ENCODE measurements around the gene TASP1.
A peak's percentile ranks its signal among the peaks of the same experiment; 100 is the strongest.
"Not testable (repeated sequence)": the region's sequence is repeated elsewhere in the genome, so short reads cannot be mapped to it uniquely, and the experiment has no call there.

Gene TASP1, protein sequence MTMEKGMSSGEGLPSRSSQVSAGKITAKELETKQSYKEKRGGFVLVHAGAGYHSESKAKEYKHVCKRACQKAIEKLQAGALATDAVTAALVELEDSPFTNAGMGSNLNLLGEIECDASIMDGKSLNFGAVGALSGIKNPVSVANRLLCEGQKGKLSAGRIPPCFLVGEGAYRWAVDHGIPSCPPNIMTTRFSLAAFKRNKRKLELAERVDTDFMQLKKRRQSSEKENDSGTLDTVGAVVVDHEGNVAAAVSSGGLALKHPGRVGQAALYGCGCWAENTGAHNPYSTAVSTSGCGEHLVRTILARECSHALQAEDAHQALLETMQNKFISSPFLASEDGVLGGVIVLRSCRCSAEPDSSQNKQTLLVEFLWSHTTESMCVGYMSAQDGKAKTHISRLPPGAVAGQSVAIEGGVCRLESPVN

DNA sequence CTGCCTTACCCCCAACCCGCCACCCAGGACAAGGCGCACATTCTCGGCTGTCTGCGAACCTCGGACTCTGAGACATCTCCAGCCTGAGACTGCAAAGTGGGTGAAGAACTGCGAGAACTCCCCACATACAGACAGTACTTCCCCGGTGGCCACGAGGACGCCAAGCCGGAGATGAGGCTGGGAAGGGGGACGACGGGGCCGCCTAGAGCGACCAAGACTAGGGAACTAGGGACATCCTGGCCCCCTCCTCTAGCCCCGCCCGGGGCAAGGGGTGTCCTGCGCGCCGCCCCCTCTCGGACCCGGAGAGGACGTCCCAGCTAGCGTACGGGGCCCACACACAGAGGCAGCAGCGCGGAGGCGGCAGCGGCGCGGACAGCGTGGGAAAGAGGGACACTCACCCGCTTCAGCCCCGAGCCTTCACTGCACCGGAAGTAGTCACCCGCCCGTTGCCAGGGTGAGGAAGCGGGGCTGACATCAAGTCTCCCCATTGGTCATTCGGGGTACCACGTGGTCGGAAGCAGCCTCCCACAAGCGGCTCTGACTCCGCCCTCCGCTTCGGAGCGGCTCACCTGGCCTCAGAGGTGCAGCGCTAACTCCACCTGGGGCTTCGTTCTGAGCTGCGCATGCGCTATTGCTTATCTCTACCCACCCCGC, at the start of gene TASP1:
TSS of gene TASP1 (minus strand) at position 437 of the 654 bp plus-strand sequence. CDS start 8,854 bp downstream, outside the sequence.
- in situ Hi-C loops (cut with MboI; ENCODE audit: low pct_unique_long_range_greater_than_20kb, low sequenced_read_pairs): no loop called here

DNA sequence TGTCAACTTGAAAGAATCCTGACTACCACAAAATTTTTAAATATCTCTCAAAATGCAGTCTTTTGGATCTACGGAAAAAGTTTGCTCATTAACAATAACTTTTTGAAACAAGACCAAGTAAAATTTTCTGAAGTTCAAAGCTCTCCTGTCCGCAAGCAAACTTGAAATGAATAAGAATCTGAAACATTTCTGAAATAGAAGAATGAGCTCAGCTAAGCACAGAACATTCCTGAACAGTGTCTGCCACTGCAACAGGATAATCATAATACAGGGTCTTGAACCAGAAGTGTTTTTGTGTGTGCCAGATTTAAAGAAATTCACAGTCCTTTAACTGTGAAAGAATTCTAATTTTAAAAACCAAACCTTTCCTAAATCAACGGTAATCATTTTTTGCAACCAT, 49.1 kb upstream of the TASP1 start:
- in situ Hi-C loops (cut with MboI; ENCODE audit: low pct_unique_long_range_greater_than_20kb, low sequenced_read_pairs): no loop called here
- no peak for DNase-seq

More for the DNA sequence above, at the start of gene TASP1:
- peak; percentile 95 for DNase-seq

DNA sequence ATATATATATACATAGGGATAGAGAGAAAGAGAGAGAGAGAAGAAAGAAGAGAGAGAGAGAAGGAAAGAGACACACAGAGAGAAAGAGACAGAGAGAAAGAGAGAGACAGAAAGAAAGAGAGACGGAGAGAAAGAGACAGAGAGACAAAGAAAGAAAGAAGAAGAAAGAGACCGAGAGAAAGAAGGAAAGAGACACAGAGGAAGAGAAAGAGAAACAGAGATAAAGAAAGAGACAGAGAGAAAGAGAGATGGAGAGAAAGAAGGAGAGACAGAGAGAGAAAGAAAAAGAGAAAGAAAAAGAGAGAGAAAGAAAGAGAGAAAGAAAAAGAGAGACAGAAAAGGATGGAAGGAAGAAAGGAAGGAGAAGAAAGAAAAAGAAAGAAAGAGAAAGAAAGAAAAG, 46.9 kb upstream of the TASP1 start:
- in situ Hi-C loops (cut with MboI; ENCODE audit: low pct_unique_long_range_greater_than_20kb, low sequenced_read_pairs): no loop called here
- no peak for DNase-seq

DNA sequence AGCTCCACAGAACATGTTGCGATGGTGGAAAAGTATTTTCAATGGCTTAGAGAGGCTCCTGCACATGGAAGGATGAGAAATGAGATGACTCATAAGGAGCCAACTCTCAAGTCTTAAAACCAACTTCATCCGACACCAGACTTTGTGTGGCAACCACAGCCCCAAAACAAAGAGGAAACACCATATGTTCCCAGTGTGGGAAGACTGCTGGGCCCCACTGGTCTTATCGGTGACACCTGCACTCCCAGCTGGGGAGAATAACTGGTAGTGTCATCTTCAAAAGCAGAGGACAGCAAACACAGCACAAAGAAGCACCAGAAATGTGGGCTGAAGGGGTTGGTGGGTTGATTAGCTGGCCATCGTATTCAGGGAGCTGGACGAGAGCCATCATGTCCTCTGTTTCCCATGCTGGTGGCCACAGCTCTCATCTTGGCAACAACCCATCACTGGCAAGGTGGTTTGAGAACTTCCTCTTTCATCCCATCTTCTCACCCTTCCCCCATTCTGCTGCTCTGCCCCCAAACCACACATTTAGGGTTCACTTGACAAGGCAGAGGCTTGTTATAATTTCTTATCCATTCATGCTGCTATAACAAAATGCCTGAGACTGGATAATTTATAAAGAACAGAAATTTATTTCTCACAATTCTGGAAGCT, 46.0 kb upstream of the TASP1 start:
- peak; percentile 73 for DNase-seq
- in situ Hi-C loops (cut with MboI; ENCODE audit: low pct_unique_long_range_greater_than_20kb, low sequenced_read_pairs): no loop called here

DNA sequence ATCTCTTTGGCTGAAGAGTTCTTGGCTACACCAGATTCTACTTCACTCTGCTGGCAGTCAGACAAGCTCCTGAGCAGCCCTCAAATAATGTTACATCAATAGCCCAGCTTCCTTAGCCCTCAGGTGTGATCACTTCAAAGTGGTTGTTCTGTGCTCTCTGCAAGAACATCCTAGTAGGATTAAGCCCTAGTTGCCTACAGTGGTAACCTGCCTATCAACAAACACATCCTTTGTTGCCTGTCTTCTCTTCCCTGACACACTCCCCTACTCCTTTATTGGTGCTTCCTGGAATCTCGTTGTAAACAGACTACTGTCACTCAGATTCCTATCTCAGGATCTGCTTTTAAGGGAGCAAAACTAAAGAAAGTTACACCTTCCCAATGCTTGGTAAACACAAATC, 45.1 kb upstream of the TASP1 start:
- no peak for DNase-seq
- in situ Hi-C loops (cut with MboI; ENCODE audit: low pct_unique_long_range_greater_than_20kb, low sequenced_read_pairs): no loop called here

DNA sequence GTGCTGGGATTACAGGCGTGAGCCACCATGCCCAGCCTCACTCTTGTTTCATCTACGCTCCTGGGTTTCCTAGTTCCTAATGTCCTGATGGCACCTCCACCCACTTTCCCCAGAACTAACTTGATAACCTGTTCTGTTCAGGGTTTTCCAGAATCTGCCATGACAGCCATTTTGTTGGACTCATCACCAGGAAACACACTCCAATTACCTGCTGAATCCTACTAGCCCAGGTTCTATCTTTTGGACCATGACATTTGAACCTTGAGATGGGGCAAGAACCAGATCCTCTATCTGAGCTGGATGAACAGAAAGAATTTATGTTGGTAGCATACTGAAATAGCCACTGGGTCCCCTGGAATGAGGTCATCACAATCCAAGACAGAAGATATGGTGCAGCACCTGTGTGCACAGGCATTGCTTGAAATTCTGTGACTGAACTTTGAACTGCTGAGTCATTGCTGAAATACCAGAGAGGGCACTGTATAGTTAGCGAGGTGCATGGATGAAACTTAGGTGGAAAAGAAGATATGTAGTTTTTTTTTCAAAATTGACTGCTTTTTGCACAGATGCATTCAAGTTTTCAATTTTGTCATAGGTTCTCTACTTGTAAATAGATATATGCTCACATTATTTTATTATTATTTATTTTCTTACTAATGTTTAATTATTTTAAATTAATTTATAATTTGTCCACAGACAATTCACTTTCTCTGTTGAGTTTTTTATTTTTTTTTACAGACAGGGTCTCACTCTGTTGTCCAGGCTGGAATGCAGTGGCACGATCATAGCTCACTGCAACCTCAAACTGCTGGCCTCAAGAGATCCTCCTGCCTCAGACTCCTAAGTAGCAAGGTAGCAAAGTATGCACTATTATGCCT, 42.8 kb upstream of the TASP1 start:
- no peak for DNase-seq
- in situ Hi-C loops (cut with MboI; ENCODE audit: low pct_unique_long_range_greater_than_20kb, low sequenced_read_pairs): no loop called here

DNA sequence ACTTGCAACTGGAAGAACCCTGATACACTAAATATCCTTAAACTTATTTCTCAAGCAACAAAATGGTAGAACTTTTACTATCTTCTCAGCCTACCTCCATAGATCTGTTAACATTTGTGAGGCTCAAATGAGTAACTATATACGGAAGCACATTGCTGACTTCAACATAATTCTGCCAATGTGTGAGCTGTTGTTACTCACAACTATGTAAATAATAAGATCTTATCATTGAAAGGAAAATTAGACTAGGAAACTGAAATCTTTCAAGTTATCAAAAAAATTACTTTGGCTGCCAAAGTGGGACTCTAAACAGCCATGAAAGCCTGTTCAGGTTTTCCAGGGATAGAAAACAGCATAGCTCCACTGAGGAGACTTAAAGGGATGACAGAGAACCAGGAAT, 40.2 kb upstream of the TASP1 start:
- in situ Hi-C loops (cut with MboI; ENCODE audit: low pct_unique_long_range_greater_than_20kb, low sequenced_read_pairs): no loop called here
- DNase-seq: no peak

DNA sequence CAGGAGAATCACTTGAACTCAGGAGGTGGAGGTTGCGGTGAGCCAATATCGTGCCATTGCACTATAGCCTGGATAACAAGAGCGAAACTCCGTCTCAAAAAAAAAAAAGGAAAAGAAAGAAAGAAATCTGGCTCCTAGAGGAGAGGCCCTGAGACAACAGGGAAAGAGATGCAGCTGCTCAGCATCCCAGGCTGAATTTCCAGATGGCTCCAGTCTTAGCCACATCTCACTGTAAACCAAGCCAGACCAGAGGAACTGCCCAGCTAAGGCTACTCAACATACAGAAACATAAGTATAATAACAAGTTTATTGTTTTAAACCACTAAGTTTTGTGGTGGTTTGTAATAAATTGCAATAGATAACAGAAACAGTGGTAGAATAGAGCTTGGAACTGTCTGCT, 38.5 kb upstream of the TASP1 start:
- DNase-seq: no peak
- in situ Hi-C loops (cut with MboI; ENCODE audit: low pct_unique_long_range_greater_than_20kb, low sequenced_read_pairs): no loop called here

DNA sequence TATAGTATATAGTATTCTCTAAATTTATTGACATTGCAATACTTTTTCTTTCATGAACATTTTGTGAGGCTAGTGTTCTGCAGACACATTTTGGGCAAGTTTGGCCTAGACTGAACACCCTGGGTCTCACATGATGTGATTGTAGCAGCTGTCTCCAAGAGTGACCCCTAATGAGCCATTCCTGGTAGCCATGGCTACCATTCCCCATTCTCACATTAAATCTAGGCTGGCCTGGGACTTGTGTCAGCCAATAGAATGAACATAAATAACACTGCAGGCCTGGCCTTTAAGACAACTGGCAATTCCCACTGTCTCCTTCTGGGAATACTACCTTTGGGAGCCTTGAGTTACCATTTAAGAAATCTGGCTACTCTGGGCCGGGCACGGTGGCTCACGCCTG, 38.0 kb upstream of the TASP1 start:
- no peak for DNase-seq
- in situ Hi-C loops (cut with MboI; ENCODE audit: low pct_unique_long_range_greater_than_20kb, low sequenced_read_pairs): no loop called here

DNA sequence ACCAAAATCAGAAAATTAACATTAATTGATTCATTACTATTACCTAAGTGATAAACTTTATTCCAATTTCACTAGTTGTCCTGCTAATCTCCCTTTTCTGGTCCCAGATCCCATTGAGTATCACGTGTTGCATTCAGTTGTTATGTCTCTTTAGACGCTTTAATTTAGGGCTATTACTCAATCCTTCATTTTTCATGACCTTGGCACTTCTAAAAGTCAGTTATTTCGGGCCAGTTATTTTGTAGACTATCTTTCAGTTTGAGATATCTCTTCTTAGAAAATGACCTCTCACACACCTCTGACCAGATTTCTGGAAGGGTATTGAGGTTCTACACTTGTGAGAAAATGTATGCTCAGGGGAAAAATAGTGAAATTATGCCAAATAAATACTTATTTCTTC, 34.0 kb upstream of the TASP1 start:
- in situ Hi-C loops (cut with MboI; ENCODE audit: low pct_unique_long_range_greater_than_20kb, low sequenced_read_pairs): no loop called here
- DNase-seq: no peak

DNA sequence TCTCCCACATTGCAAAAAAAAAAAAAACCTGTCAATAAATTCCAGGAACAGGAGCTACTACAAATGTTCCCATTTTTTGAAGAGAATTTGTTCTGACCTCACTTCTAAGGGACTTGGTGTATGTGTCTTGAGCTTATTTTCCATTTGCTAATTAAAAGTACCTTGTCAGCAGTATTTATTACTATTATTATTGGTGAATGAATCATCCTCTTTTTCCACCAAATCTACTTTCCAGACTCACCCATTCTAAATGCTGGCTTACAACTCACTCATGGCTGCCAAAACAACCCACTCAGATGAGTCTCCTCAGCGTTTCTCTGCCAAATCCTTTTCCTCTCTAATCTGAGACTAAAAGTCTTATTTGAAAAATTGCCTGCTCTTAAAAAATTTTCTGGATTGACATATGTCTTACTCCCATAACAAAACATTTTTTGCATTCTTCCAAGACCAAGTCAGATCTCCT, 33.2 kb upstream of the TASP1 start:
- no peak for DNase-seq
- in situ Hi-C loops (cut with MboI; ENCODE audit: low pct_unique_long_range_greater_than_20kb, low sequenced_read_pairs): no loop called here

DNA sequence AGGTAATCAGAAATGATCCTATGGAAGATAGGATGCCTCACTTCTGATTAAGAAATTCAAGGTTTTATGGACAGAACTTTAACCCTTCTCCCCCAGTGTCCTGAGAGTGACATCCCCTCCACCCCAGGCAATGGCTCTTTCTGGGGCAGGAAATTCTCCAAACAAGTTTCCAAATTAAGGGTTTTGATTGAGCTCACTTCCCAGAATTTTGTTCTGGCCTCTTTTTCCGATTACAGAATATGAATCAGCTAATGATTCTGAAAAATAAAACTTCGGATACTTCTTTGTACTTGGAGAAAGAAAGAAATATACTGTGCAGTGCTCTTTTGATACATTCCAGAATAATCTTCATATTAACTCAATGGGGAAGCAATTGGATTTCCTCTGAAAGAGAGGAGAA, 32.8 kb upstream of the TASP1 start:
- DNase-seq: no peak
- in situ Hi-C loops (cut with MboI; ENCODE audit: low pct_unique_long_range_greater_than_20kb, low sequenced_read_pairs): no loop called here

DNA sequence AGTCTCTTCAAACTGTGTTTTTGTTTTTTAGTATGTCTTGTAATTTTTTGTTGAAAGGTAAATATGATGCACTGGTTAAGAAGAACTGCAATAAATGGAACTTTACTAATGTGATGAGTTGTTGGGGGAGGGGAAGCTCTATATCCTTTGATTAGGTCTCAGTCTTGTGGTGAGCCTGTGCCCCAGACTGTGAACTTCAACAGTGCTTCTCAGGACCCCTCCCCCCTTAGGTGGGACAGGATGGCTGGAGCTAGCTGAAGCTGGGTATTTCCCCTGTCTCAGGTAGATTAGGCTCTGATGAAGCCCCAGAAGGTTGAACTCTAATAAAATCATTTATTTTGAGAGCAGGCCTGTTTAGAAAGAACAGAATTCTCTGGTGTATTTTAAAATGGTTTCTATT, 31.4 kb upstream of the TASP1 start:
- no peak for DNase-seq
- in situ Hi-C loops (cut with MboI; ENCODE audit: low pct_unique_long_range_greater_than_20kb, low sequenced_read_pairs): no loop called here

DNA sequence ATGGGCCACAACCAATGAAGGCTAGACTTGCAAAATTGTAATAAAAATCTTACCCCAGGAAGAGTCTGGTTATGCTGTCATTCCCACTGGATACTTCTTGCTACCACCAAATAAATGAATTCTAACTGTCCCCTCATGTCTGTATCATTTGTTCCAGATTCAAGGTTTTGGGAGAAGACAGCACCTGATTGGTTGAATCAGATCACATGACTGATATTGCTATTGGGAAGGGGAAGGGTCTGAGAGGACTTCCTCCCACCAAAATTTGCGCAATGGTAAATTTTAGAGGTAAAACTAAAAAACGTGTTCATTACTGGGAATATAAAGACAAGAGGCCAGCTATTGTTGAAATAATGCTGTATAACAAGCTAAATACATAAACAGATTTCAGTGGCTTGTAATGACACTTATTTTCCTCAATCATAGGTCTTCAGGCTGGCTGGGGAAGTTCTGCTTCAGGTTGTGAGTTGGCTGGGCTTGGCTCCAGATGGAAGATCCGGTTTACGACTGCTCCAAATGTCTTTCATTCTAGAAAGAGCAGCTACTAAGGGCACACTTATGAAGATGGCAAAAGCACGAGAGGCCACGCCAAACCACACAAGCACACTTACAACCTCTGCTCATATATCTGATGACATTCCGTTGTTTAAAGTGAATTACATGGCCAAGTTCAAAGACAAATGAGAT, 27.1 kb upstream of the TASP1 start:
- no peak for DNase-seq

DNA sequence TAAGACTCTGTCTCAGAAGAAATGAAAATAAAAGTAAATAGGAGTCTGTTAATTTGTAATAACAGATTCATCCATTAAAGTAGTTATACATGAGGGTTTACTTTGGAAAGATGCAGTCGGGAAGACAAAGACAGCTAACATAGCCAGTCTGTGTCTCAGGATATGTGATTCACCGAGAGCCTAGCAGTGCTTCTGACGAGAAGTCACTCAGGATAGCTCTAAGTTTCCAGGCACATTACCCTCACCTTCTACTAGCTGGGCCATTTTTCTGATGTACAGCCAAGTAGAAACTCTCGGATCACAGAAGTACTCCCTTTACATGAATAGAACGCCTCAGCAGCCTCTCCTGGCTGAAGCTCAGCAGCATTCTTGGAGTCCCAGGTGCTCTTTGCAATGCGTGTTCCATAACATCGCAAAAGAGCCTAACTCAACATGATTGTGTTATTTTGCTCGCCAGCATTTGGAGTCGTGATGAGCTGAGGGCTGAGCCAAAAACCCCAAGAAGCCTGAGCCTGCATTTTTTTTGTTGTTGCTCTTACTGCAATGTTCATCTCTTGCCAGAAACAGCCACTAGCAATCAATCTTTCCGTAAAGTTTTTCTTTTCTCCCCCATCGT, 22.4 kb upstream of the TASP1 start:
- DNase-seq: no peak
- in situ Hi-C loops (cut with MboI; ENCODE audit: low pct_unique_long_range_greater_than_20kb, low sequenced_read_pairs): no loop called here

More for the DNA sequence above, 27.1 kb upstream of the TASP1 start:
- in situ Hi-C loops (cut with MboI; ENCODE audit: low pct_unique_long_range_greater_than_20kb, low sequenced_read_pairs): no loop called here

DNA sequence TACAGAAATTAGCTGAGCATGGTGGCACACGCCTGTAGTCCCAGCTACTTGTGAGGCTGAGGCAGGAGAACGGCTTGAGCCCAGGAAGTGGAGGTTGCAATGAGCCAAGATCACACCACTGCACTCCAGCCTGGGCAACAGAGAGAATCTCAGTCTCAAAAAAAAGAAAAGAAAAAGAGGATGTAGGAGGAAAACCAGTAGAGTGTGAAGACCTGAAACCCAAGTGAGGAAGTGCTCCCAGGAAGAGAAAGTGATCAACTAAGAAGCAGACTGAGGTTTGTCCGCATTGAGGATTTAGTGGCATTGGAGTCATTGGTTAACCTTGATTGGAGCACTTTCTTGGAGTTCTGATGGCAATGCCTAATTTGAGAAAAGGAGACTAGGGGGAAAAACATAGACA, 20.6 kb upstream of the TASP1 start:
- in situ Hi-C loops (cut with MboI; ENCODE audit: low pct_unique_long_range_greater_than_20kb, low sequenced_read_pairs): no loop called here
- peak; percentile 29 for DNase-seq

DNA sequence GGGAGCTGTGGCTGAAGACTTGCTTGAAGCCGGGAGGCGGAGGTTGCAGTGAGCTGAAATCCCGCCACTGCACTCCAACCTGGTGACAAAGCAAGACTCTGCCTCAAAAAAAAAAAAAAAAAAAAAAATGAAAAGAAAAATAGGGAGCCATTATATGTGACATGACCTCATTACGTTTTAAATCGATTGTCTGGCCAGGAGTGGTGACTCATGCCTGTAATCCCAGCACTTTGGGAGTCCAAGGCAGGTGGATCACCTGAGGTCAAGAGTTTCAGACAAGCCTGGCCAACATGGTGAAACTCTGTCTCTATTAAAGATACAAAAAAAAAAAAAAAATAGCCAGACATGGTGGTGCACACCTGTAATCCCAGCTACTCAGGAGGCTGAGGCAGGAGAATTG, 19.3 kb upstream of the TASP1 start:
- in situ Hi-C loops (cut with MboI; ENCODE audit: low pct_unique_long_range_greater_than_20kb, low sequenced_read_pairs): not testable (repeated sequence)

DNA sequence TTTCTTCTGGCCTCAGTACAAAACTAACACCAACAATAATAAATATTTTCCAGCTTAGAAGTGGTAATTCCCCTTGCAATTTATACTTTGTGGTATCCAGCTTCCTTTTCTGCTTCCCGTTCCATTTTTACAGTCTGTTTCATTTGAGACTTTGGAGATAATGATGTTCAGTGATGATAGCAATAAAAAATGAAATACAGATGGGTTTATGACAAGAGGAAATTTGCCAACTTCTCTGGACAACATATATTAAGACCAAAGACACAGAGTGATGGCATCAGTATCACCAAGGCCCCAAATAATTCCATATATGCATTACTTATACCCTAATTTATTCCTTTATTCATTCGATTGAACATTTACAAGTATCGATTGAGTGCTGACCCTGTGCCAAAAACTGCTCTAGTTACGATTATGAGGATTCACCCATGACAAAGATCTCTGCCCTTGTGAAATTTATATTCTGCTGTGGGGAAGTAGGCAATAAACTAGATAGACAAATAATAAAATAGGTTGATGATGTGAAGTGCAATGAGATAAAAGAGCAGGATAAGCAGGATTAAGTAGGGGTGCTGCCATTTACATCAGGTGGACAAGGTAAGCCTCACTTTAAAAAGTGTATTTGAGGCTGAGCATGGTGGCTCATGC, 18.1 kb upstream of the TASP1 start:
- in situ Hi-C loops (cut with MboI; ENCODE audit: low pct_unique_long_range_greater_than_20kb, low sequenced_read_pairs): no loop called here
- no peak for DNase-seq

More for the DNA sequence above, 19.3 kb upstream of the TASP1 start:
- not testable (repeated sequence) for DNase-seq

Measured in KBM-7 (cell line).